NCI-H1436 treated with DMSO at 0.1 percent for 48 hours (cell line): Measurements from ENCODE around the gene SMG1.
"Not testable (repeated sequence)": the region's sequence is repeated elsewhere in the genome, so short reads cannot be mapped to it uniquely, and the experiment has no call there.

Source experiments
- DNase-seq: peaks from one replicate; lab custom pipeline; 2025; lab: John Stamatoyannopoulos, UW

Gene SMG1

GRCh38 chr16:18799500-18799899 lies 126.7 kb downstream of the SMG1 start:
- DNase-seq, result no peak

GRCh38 chr16:18797746-18798145 lies 128.5 kb downstream of the SMG1 start:
- no peak for DNase-seq

GRCh38 chr16:18796377-18796776 lies 129.8 kb downstream of the SMG1 start:
- DNase-seq, result no peak

- no peak for DNase-seq
Measured at GRCh38 chr16:18792836-18793433, 133.3 kb downstream of the SMG1 start.

- peak; percentile 82 for DNase-seq
Measured at GRCh38 chr16:18789850-18790706, 136.1 kb downstream of the SMG1 start, which contains the start of gene RPS15A. TSS of gene RPS15A (minus strand) at chr16:18790334. CDS start at chr16:18789113, 1,221 bp downstream.

GRCh38 chr16:18789515-18789849 lies 136.7 kb downstream of the SMG1 start:
- DNase-seq, result no peak

- DNase-seq, result no peak
Measured at GRCh38 chr16:18788828-18789514, 137.2 kb downstream of the SMG1 start.

- no peak for DNase-seq
Measured at GRCh38 chr16:18784917-18785623, 141.1 kb downstream of the SMG1 start.

- DNase-seq, result no peak
Measured at GRCh38 chr16:18783430-18784341, 142.5 kb downstream of the SMG1 start.

GRCh38 chr16:18782697-18783429 lies 143.3 kb downstream of the SMG1 start:
- DNase-seq, result no peak

- not testable (repeated sequence) for DNase-seq
Measured at GRCh38 chr16:18781232-18781631, 145.0 kb downstream of the SMG1 start.

- DNase-seq, result not testable (repeated sequence)
Measured at GRCh38 chr16:18780460-18781026, 145.7 kb downstream of the SMG1 start.

- DNase-seq, result not testable (repeated sequence)
Measured at GRCh38 chr16:18777664-18778063, 148.5 kb downstream of the SMG1 start.

GRCh38 chr16:18776334-18776733 lies 149.9 kb downstream of the SMG1 start:
- not testable (repeated sequence) for DNase-seq

GRCh38 chr16:18774651-18775050 lies 151.6 kb downstream of the SMG1 start:
- DNase-seq, result not testable (repeated sequence)

- not testable (repeated sequence) for DNase-seq
Measured at GRCh38 chr16:18772171-18772570, 154.0 kb downstream of the SMG1 start.

GRCh38 chr16:18770336-18770962 lies 155.8 kb downstream of the SMG1 start:
- DNase-seq, result not testable (repeated sequence)

GRCh38 chr16:18767217-18767616 lies 159.0 kb downstream of the SMG1 start:
- not testable (repeated sequence) for DNase-seq

GRCh38 chr16:18762713-18763112 lies 163.5 kb downstream of the SMG1 start:
- not testable (repeated sequence) for DNase-seq
